HepG2 (cell line): ENCODE results near the gene CEP78. TPM values are rescaled to one million over a fixed set of nuclear protein-coding genes. Genes with fewer than 3 reads are reported as not detected.

Source experiments
- ARID3A ChIP-seq: IDR thresholded peaks from 2 replicates; pipeline ENCODE4 v1.6.1; 2012; ENCODE audit warnings: low read depth, low read length, improper control_type of control experiment
- BATF2 ChIP-seq: sonication (generic); formaldehyde crosslinking; IDR thresholded peaks from 2 replicates; pipeline ENCODE4 v1.8.0; 2022; ENCODE audit warnings: mild to moderate bottlenecking, missing genetic modification reagents, moderate library complexity
- DNMT3B ChIP-seq: conservative IDR thresholded peaks from 2 replicates; pipeline ENCODE4 v1.6.1; 2016; ENCODE audit warnings: missing biosample characterization, control low read depth
- DZIP1 ChIP-seq: sonication (generic); formaldehyde crosslinking; IDR thresholded peaks from 2 replicates; pipeline ENCODE4 v1.5.0; 2020; ENCODE audit warnings: mild to moderate bottlenecking, missing genetic modification reagents
- E2F5 ChIP-seq: sonication (generic); formaldehyde crosslinking; conservative IDR thresholded peaks from 2 replicates; pipeline ENCODE4 v1.4.0; 2020; ENCODE audit warnings: missing genetic modification reagents
- FOXK2 ChIP-seq: fragments of 450-650 bp; IDR thresholded peaks from 2 replicates; pipeline ENCODE4 v1.6.1; 2016
- FOXM1 ChIP-seq: sonication (generic); formaldehyde crosslinking; IDR thresholded peaks from 2 replicates; pipeline ENCODE4 v1.5.0; 2020; ENCODE audit warnings: missing genetic modification reagents
- FOXO1 ChIP-seq: sonication (generic); formaldehyde crosslinking; IDR thresholded peaks from 2 replicates; pipeline ENCODE4 v1.4.0; 2020; ENCODE audit warnings: missing genetic modification reagents
- GATAD2A ChIP-seq: IDR thresholded peaks from 2 replicates; pipeline ENCODE4 v1.6.1; 2016
- GTF2F1 ChIP-seq: fragments of 150-350 bp; IDR thresholded peaks from 2 replicates; pipeline ENCODE4 v1.6.1; 2014; ENCODE audit warnings: low read length
- ISX ChIP-seq: sonication (generic); formaldehyde crosslinking; conservative IDR thresholded peaks from 2 replicates; pipeline ENCODE4 v1.5.0; 2020; ENCODE audit warnings: missing genetic modification reagents
- KDM2A ChIP-seq: sonication (generic); formaldehyde crosslinking; IDR thresholded peaks from 2 replicates; pipeline ENCODE4 v1.4.0; 2020; ENCODE audit warnings: low read depth, missing genetic modification reagents, borderline replicate concordance
- NFIB ChIP-seq: sonication (generic); formaldehyde crosslinking; IDR thresholded peaks from 2 replicates; pipeline ENCODE4 v1.9.0; 2021; ENCODE audit warnings: missing genetic modification reagents, mild to moderate bottlenecking, borderline replicate concordance
- PITX1 ChIP-seq: sonication (generic); formaldehyde crosslinking; IDR thresholded peaks from 2 replicates; pipeline ENCODE4 v1.5.1; 2020; ENCODE audit warnings: mild to moderate bottlenecking, missing genetic modification reagents
- RORA ChIP-seq: sonication (generic); formaldehyde crosslinking; IDR thresholded peaks from 2 replicates; pipeline ENCODE4 v1.5.0; 2020; ENCODE audit warnings: mild to moderate bottlenecking, missing genetic modification reagents, moderate library complexity
- STAT5B ChIP-seq: sonication (generic); formaldehyde crosslinking; IDR thresholded peaks from 2 replicates; pipeline ENCODE4 v1.4.0; 2020; ENCODE audit warnings: missing genetic modification reagents
- TSC22D2 ChIP-seq: sonication (generic); formaldehyde crosslinking; IDR thresholded peaks from 2 replicates; pipeline ENCODE4 v1.5.1; 2020; ENCODE audit warnings: missing genetic modification reagents, mild to moderate bottlenecking, borderline replicate concordance
- ZC3H13 ChIP-seq: sonication (generic); formaldehyde crosslinking; IDR thresholded peaks from 2 replicates; pipeline ENCODE4 v1.8.1; 2023; ENCODE audit warnings: mild to moderate bottlenecking, missing genetic modification reagents, moderate library complexity
- ZFY ChIP-seq: sonication (generic); formaldehyde crosslinking; IDR thresholded peaks from 2 replicates; pipeline ENCODE4 v1.4.0; 2020; ENCODE audit warnings: missing genetic modification reagents
- ZIK1 ChIP-seq: sonication (generic); formaldehyde crosslinking; IDR thresholded peaks from 2 replicates; pipeline ENCODE4 v1.5.0; 2020; ENCODE audit warnings: mild to moderate bottlenecking, low read depth, missing genetic modification reagents, borderline replicate concordance
- ZNF441 ChIP-seq: sonication (generic); formaldehyde crosslinking; IDR thresholded peaks from 2 replicates; pipeline ENCODE4 v1.7.0; 2021; ENCODE audit warnings: missing genetic modification reagents, borderline replicate concordance
- ZNF513 ChIP-seq: sonication (generic); formaldehyde crosslinking; conservative IDR thresholded peaks from 2 replicates; pipeline ENCODE4 v1.5.0; 2020; ENCODE audit warnings: missing genetic modification reagents
- ZNF660 ChIP-seq: sonication (generic); formaldehyde crosslinking; IDR thresholded peaks from 2 replicates; pipeline ENCODE4 v1.5.1; 2020; ENCODE audit warnings: mild to moderate bottlenecking, low read depth, missing genetic modification reagents, borderline replicate concordance
- ZNF766 ChIP-seq: sonication (generic); formaldehyde crosslinking; IDR thresholded peaks from 2 replicates; pipeline ENCODE4 v1.5.0; 2020; ENCODE audit warnings: missing genetic modification reagents, borderline replicate concordance
- ZNF839 ChIP-seq: sonication (generic); formaldehyde crosslinking; IDR thresholded peaks from 2 replicates; pipeline ENCODE4 v1.4.0; 2020; ENCODE audit warnings: missing genetic modification reagents, mild to moderate bottlenecking, borderline replicate concordance
- polyA plus RNA-seq, 8 experiments: library from polyadenylated mRNA; depleted of rRNA in 3 of 8; stranded (reverse) in 7 of 8; unstranded in 1 of 8; fragments of >200 nt; fragmentation: Illumina TruSeq in 4 of 8; extraction: Trizol in 4 of 8; gene quantifications; 2 replicates each; pipeline versions ENCODE4 v1.2.1 to v1.2.3, GENCODE V29; 2011 to 2016; ENCODE audit warnings: low read depth in 4 of 8, missing spikeins in 1 of 8, mixed read lengths in 1 of 8; ENCODE audit not compliant: insufficient read depth in 1 of 8
- total RNA-seq, 5 experiments: library from RNA; depleted of rRNA; stranded (reverse); fragments of >200 nt; fragmentation: Illumina TruSeq; extraction: Trizol; gene quantifications; 2 replicates each; pipeline ENCODE4 v1.2.3, GENCODE V29; 2016; ENCODE audit warnings: low read depth in 1 of 5

Gene CEP78
- total and polyA plus RNA-seq, 2 of the 13 experiments (the other 11 are each of a cell fraction or from before 2014, with no cell fraction given) = 5.1 to 30.8 TPM

GRCh38 chr9:78288214-78288892 is 52.5 kb downstream of the CEP78 start (continued):
- TF ChIP-seq STAT5B (CRISPR knock-in tag) (no peak), ZNF660 (CRISPR knock-in tag) (no peak), ISX (CRISPR knock-in tag) (no peak), NFIB (CRISPR knock-in tag) (no peak), FOXK2 (no peak), E2F5 (CRISPR knock-in tag) (no peak), ZC3H13 (no peak), RORA (CRISPR knock-in tag) (no peak), ZFY (no peak), FOXM1 (CRISPR knock-in tag) (no peak), ARID3A (peak; percentile 40; the same call in 1 of the 2 replicates), DNMT3B (CRISPR knock-in tag) (no peak), ZNF513 (CRISPR knock-in tag) (no peak), ZNF441 (no peak), GATAD2A (CRISPR knock-in tag) (peak; percentile 34; the same call in 1 of the 2 replicates), ZNF766 (CRISPR knock-in tag) (no peak), DZIP1 (no peak), BATF2 (CRISPR knock-in tag) (no peak), FOXO1 (CRISPR knock-in tag) (no peak), KDM2A (CRISPR knock-in tag) (no peak), ZNF839 (no peak), PITX1 (CRISPR knock-in tag) (no peak), TSC22D2 (CRISPR knock-in tag) (no peak), ZIK1 (CRISPR knock-in tag) (no peak), GTF2F1 (no peak)
